ENCODE data around the gene CD69.
A peak's percentile ranks its signal among the peaks of the same experiment; 100 is the strongest.
"Not testable (repeated sequence)": the region's sequence is repeated elsewhere in the genome, so short reads cannot be mapped to it uniquely, and the experiment has no call there.

CD69 gene

GRCh38 chr12:9719790-9720189 is 40.9 kb downstream of the CD69 start:
- peak; percentile 9 for DNase-seq (ENCODE audit: low read depth)

GRCh38 chr12:9718968-9719367 is 41.7 kb downstream of the CD69 start:
- DNase-seq (ENCODE audit: low read depth) = no peak

GRCh38 chr12:9717070-9717925 is 43.4 kb downstream of the CD69 start:
- no peak for DNase-seq (ENCODE audit: low read depth)

- not testable (repeated sequence) for DNase-seq (ENCODE audit: low read depth)
Measured at GRCh38 chr12:9713032-9713558, 47.6 kb downstream of the CD69 start.

GRCh38 chr12:9711664-9712063 is 49.0 kb downstream of the CD69 start:
- DNase-seq (ENCODE audit: low read depth) = peak; percentile 25

- no peak for DNase-seq (ENCODE audit: low read depth)
Measured at GRCh38 chr12:9710584-9711375, 49.9 kb downstream of the CD69 start.

GRCh38 chr12:9708853-9709252 is 51.8 kb downstream of the CD69 start:
- DNase-seq (ENCODE audit: low read depth) = no peak

GRCh38 chr12:9707864-9708808 is 52.6 kb downstream of the CD69 start:
- DNase-seq (ENCODE audit: low read depth) = peak; percentile 42

- DNase-seq (ENCODE audit: low read depth) = no peak
Measured at GRCh38 chr12:9707356-9707755, 53.3 kb downstream of the CD69 start.

- DNase-seq (ENCODE audit: low read depth) = no peak
Measured at GRCh38 chr12:9706086-9706685, 54.5 kb downstream of the CD69 start.

GRCh38 chr12:9704561-9704960 is 56.1 kb downstream of the CD69 start:
- DNase-seq (ENCODE audit: low read depth) = not testable (repeated sequence)

All from amniotic epithelial cell (primary cell).